Nephron (organoid): ENCODE data around the gene F2.

Source experiments
- H3K27ac Mint-ChIP-seq, 3 experiments: 2 replicates each; pipeline ENCODE4 v1.8.0; 2020; ENCODE audit warnings: mixed read lengths in 3 of 3, mild to moderate bottlenecking in 2 of 3, moderate library complexity in 1 of 3
- H3K27me3 Mint-ChIP-seq: 2 replicates; pipeline ENCODE4 v1.8.0; 2021; ENCODE audit warnings: low read depth, mild to moderate bottlenecking, moderate library complexity, mixed read lengths
- H3K36me3 Mint-ChIP-seq: 2 replicates; pipeline ENCODE4 v1.8.0; 2020; ENCODE audit warnings: low read depth, mixed read lengths
- H3K4me1 Mint-ChIP-seq: 2 replicates; pipeline ENCODE4 v1.8.0; 2020; ENCODE audit warnings: mixed read lengths
- H3K4me3 Mint-ChIP-seq, 3 experiments: 2 replicates each; pipeline ENCODE4 v1.8.0; 2020; ENCODE audit warnings: mild to moderate bottlenecking in 3 of 3, mixed read lengths in 3 of 3, moderate library complexity in 2 of 3
- H3K9me3 Mint-ChIP-seq: 2 replicates; pipeline ENCODE4 v1.8.0; 2020; ENCODE audit warnings: mixed read lengths
- CTCF ChIP-seq, 3 experiments: fragments of 200-600 bp; sonication (generic); IDR thresholded peaks; one replicate each; pipeline ENCODE4 v1.5.0; 2021; ENCODE audit warnings: antibody characterized with exemption in 3 of 3; ENCODE audit not compliant: unreplicated experiment in 3 of 3

Gene F2

GRCh38 chr11:46677991-46678740, 40.8 kb upstream of the F2 start:
- Mint-ChIP-seq H3K27me3 (no peaks in the 10 kb centered on the region), H3K27ac (no peak overlapping the region), H3K9me3 (no peaks in the 10 kb centered on the region), H3K36me3 (peaks cover 29% of the 10 kb centered on the region), H3K4me3 (no peak overlapping the region), H3K4me1 (peaks cover 17% of the 10 kb centered on the region)
- TF ChIP-seq CTCF (IDR thresholded peaks at IDR 0.05; ENCODE audit: unreplicated experiment in 3 of 3): no peak

GRCh38 chr11:46678741-46679130, 40.3 kb upstream of the F2 start:
- Mint-ChIP-seq H3K27ac (no peak overlapping the region), H3K9me3 (no peaks in the 10 kb centered on the region), H3K4me3 (no peak overlapping the region), H3K36me3 (peaks cover 27% of the 10 kb centered on the region), H3K4me1 (peaks cover 17% of the 10 kb centered on the region), H3K27me3 (no peaks in the 10 kb centered on the region)
- TF ChIP-seq CTCF (IDR thresholded peaks at IDR 0.05; ENCODE audit: unreplicated experiment in 3 of 3): no peak

GRCh38 chr11:46679241-46680163, 39.5 kb upstream of the F2 start:
- no peak overlapping the region for H3K4me3 Mint-ChIP-seq
- peaks cover 13% of the 10 kb centered on the region for H3K4me1 Mint-ChIP-seq
- peaks cover 32% of the 10 kb centered on the region for H3K36me3 Mint-ChIP-seq
- no peak overlapping the region for H3K27ac Mint-ChIP-seq
- no peaks in the 10 kb centered on the region for H3K9me3 Mint-ChIP-seq
- no peaks in the 10 kb centered on the region for H3K27me3 Mint-ChIP-seq
- no peak for TF ChIP-seq CTCF (IDR thresholded peaks at IDR 0.05; ENCODE audit: unreplicated experiment in 3 of 3)

- peaks cover 6% of the 10 kb centered on the region for H3K4me1 Mint-ChIP-seq
- no peak for TF ChIP-seq CTCF (IDR thresholded peaks at IDR 0.05; ENCODE audit: unreplicated experiment in 3 of 3)
- peaks cover 32% of the 10 kb centered on the region for H3K36me3 Mint-ChIP-seq
- no peak overlapping the region for H3K27ac Mint-ChIP-seq
- H3K9me3 Mint-ChIP-seq: no peaks in the 10 kb centered on the region
- no peaks in the 10 kb centered on the region for H3K27me3 Mint-ChIP-seq
- H3K4me3 Mint-ChIP-seq: no peak overlapping the region
These were observed 38.8 kb upstream of the F2 start for GRCh38 chr11:46680164-46680760.

- TF ChIP-seq CTCF (IDR thresholded peaks at IDR 0.05; ENCODE audit: unreplicated experiment in 3 of 3): no peak
These were observed 38.2 kb upstream of the F2 start for GRCh38 chr11:46680815-46681214.

More at GRCh38 chr11:46680815-46681214, 38.2 kb upstream of the F2 start:
- H3K27me3 Mint-ChIP-seq: no peaks in the 10 kb centered on the region
- no peak overlapping the region for H3K4me3 Mint-ChIP-seq
- no peak overlapping the region for H3K27ac Mint-ChIP-seq
- H3K4me1 Mint-ChIP-seq: peaks cover under 1% of the 10 kb centered on the region
- H3K36me3 Mint-ChIP-seq: peaks cover 32% of the 10 kb centered on the region
- no peaks in the 10 kb centered on the region for H3K9me3 Mint-ChIP-seq
